ENCODE results near the gene IKBKE.

IKBKE gene

DNA sequence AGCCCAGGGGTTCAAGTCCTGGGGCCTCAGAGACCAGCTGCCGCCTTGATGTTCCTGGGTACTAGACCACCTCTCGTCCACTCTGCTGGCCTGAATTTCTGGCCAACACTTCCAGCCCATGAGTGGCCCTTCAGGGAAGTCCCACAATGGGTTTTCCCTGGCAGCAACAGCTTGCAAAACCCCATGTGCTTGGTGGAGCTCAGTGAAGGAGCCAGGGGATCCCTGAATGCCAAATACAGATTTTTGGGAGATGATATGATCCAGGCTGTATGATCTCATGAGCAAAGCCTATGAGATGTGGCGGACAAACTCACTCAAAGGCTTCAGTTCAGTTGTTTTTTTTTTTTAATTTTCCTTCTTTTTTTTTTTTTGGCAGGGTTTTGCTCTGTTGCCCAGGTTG, 27.5 kb downstream of the IKBKE start:
- no peak for DNase-seq

DNA sequence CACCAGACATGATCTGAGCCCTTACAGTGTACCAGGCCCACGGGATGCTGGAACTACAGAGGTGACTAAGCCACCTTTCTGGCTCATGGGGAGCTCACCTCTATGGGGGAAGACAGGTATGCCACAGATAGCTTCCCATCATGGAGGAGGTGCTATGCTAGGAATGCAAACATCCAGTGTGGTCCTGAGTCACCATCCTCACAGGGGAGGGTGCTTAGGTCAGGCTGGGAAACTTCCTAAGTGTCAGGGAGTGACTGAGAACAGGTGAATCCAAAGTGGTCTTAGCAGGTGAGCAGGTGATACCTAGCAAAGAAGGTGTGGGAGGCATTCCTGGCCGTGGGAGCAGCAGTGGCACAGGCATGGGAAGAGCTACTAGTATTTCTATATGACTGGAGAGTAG, 28.4 kb downstream of the IKBKE start:
- DNase-seq, result no peak

DNA sequence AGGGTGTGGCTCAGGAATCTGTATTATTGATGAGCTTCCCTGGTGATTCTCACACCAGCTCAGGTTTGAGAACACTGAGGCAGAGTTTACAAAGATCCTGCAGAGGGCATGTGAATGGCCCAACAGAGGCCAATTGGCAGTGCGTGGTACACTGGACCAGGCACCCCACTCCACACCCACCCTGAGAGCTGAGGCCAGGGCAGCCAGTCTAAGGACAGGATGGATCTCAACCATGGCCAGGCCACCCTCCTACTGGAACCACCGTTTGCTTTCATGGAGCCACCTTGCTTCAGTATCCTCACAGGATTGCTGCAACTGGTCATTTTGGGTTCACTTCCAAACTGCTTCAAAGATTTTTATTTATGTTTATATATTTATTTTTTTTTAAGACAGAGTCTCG, 29.8 kb downstream of the IKBKE start:
- DNase-seq, result no peak

DNA sequence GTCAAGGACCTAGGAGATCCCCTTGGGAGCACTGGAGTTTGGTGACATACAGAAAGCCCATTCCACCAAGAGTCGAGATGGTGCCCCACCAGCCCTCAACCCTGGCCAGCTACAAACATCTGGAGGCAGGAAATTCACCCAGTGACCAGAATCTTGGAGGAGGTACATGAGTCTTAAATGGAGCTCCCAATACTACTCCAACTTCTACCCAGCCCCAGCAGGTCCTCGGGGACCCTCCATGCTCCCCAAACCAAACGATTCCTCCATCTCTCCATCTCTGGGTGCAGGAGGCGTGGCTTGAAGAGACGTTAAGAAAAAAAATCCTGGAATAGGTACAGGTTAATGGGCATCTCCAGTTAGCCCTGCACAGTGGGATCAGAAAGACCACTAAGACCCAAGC, 31.6 kb downstream of the IKBKE start:
- no peak for DNase-seq

DNA sequence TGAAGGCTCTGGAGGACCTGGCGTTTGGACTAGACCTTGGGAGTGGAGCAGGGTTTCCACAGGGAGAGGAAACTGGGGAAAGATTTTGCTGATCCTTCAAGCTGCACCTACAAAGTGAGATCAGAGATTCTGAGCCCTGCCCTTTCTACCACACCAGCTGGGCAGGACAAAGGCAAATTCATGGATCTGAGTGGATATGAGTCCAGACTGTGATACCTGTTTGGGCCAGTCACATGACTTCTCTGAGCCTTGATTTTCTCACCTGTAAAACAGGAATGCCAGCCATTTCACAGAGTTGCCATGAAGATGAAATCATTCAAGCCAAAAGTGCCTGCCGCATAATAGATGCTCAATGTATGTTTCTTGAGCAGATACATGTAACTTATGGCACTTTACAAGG, 32.1 kb downstream of the IKBKE start:
- no peak for DNase-seq

DNA sequence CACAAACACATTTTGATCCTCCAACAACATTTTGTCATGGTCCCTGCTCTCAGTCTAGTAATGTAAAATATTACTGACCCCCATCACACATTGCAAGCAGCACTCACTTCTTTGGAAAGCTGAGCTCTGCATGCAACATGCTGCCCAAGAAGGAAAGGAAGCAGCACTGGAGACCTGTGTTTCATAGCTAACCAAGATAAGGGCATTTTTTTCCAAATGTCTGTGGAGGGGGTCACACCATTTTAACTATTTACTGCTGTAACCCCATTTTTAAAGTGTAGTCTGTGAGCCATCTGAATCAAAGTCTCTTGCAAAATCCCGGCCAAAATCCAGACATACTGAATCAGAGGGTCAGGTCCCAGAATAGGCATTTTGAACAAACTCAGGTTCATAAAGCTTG, 32.5 kb downstream of the IKBKE start:
- DNase-seq, result no peak

DNA sequence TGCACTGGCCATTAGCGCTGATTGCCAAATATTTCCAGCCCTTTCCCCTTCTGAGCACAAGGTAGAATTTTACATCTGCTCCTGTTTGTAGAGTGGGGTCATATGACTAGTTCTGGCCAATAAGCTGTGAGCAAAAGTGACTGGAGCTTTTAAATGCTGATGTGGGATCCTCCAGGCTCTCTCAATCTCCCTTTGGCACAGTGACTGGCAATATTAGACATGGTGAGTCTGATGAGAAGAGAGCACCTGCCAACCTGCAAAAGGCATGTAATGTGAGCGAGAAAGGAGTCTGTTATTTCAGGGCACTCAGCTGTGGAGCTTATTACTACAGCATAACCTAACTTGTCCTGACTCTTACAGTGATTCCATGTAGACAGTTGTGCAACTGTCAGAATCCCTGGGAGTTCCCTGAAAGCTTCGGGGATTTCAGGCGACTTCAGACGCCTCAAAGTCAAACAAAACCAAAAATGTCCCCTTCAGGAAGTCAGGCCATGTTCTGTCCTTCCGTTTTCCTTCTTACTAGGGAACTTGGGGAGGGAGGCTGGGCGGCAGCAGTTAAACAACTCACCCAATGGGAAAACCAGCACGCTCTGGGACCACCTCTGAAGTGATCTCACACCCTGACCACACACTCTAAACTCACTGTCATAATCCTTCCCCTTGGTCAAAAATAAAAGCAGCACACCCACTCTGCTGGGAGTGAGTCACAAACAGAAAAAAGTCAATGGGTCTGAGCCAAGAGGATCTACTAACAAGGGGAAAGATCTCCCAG, 33.5 kb downstream of the IKBKE start:
- peak; percentile 88 for DNase-seq

DNA sequence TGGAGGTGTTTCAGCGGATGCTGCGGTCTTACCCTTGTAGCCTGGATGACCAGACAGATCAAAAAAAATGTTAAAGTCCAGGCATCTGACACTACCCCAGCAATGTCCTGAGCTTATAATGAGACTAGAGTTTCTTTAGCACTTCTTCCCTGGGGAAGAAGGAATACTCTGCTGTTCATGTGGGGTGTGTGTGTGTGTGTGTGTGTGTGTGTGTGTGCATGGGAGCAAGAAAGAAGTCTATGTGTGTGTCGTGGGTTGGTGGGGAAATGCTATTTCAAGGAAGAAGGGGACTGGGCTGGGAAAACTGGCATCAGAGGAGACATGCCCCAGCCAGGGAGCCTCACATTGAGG, 34.1 kb downstream of the IKBKE start:
- no peak for DNase-seq

DNA sequence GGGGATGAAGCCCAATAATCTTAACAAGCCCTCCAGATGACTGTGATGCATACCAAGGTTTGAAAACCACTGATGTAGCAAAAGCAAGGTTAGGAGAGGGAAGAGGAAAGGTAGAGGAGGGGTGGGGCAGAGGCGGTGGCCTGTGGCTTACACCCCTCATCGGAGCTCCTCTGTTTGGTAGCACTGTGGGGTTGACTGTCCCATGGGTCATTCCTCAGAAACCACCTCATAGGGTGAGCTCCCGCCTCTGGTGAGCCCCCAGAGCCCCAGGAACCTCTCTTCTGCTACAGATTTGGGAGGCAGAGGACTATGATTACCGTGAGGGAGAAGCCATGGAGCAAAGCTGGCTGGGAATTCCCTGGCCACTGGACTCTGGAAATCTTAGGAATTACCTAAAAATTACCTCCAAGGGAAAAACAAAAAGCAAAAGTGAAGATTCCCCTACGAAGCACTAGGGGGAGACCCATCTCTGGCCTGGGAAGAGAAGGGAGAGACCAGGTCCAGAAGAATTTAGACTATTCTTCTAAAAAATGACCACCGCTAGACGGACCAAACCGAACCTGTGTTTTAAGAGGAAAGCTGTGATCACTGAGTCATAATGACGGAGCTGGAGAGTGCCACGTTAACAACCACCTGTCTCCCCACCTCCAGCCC, 35.6 kb downstream of the IKBKE start:
- DNase-seq, result no peak

DNA sequence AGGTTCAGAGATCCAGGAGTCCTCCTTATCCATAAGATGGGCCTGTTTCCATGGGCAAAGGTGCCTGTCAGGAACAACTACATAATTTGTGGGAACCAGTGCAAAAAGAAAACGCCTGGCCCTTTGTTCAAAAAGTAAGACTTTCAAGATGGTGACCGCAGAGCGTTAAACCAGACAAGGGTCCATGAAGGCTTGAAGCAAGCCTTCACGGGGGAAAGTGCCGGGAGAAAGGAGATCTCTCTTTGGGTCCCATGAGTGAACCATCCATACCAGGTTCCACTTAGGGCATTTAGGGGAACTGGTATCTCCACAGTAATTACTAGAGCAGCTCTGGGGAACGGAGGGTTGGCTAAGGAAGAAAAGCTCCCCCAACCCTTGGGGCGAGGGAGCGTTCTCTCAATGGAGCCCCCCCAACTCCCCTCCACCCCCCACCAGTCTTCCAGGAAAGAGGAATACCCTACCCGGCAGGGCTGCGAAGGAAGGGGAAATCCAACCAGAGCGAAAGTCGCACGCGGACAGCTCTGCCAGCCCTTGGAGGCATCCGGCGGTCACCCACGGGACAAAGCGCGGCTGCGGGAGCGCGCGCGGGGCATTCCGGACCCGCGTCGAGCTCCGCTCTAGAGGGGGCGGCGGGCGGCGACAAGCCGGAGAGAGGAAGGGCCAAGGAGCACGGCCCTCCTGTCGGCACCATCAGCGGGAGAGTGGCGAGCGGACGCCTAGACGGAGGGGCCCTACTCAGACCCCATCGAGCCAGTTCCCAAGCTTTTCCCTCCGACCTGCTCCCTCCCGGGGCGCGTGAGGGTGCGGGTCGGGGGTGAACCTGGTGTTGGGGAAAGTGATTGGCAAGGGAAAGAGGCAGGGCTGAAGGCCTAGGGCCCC, 36.4 kb downstream of the IKBKE start:
- no peak for DNase-seq

DNA sequence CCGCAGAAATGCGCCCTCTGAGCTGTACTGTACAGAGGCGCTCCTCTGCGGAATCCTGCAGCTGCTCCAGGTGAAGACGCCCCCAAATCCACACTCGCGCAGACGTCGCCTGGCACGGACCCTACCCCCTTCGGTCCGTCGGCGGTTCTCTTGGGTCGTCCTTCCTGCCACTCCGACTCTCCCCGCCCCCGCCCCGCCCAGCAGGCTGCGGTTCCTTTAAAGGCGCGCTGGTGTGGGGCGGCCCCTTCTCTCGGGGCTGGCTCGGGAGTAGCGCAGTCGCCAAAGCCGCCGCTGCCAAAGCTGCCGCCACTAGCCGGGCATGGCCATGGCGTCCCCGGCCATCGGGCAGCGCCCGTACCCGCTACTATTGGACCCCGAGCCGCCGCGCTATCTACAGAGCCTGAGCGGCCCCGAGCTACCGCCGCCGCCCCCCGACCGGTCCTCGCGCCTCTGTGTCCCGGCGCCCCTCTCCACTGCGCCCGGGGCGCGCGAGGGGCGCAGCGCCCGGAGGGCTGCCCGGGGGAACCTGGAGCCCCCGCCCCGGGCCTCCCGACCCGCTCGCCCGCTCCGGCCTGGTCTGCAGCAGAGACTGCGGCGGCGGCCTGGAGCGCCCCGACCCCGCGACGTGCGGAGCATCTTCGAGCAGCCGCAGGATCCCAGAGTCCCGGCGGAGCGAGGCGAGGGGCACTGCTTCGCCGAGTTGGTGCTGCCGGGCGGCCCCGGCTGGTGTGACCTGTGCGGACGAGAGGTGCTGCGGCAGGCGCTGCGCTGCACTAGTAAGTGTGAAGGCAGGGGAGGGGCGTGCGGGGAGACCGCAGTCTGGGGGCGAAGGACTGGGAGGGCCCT, 37.2 kb downstream of the IKBKE start, which contains the start of gene RASSF5:
Gene RASSF5, plus strand, starts transcription at position 248 of the 846 bp plus-strand sequence. Its CDS starts 72 bp downstream, at position 320.
- DNase-seq, result peak; percentile 88

DNA sequence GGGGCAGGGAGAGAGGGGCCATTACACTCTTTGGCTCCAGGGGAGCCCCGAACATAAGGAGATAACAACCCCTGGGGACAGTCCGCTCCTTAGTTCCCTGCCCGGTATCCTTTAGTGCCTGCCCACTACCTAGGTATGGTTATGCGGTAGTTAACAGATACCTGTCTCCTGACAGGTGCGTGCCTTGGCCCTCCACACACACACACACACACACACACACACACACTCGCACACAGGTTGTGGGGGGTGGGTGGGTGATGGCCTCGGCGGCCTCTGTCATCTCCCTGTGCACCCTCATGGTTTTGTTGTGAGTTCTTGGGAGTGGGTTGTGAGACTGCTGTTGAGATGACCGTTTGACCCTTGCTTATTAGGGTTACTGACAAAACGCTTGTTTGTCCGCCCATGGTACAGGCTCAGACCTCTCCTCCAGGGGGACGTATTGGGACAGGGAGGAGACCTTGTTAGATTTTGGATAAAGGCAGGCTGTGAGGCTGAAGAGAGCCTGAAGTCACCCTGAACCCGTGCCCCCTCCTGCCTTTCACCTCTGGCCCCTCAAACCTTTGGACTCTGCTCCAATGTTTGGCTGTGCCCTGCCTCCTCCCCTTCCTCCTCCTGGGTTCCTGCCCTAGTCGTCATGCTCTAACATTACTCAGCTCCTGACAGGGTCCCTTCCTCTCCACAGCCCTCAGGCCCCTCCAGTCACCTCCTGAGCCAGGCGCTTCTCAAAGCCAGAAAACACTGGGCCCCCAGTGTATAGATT, 38.0 kb downstream of the IKBKE start:
- DNase-seq, result no peak

DNA sequence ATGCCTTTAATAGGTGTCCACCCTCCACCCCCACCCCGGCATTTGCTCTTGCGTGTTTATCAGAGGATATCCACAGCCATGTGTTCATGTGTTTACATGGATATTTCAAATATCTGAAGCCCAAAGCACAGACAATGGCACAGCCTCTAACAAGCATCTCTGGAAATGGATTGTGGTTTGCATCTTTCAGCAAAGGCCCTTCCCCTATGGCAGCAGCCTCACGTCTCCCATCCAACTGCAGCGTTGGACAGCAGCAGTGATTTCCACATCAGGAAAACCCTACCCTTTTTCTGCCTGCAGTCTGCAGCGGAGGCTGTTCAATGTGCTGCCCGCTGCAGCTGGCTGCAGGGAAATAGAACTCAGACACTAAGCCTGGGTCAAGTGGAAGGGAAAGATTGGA, 38.7 kb downstream of the IKBKE start:
- no peak for DNase-seq

DNA sequence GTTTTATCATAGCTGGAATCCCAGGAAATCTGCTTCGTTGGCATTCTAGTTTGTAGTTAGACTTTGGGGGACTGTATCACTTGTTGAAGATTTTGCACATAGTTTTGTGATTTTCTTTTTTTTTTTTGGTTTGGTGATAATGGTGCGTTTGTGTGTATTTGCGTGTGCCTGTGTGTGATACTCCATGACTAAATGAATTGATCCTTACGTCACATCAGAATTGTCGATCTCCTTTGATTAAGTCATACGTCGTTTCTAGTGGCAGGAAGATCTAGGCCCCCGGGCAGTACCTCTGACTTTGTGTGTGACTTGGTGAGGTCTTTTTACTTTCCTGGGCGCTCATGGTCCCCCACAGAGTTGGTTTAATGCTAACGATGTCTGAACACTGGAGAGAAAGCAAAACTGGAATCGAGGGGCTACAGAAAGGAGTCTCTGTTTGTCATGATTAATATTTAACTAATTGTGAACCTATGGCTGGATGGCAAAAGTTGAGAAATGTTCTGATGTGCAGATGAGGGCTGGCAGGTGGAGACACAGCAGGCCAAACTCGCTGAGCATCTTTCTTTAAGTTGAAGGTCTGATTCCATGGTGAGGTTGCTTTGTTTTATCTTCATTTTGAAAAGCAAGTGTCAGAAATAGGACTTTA, 39.5 kb downstream of the IKBKE start:
- DNase-seq, result no peak

DNA sequence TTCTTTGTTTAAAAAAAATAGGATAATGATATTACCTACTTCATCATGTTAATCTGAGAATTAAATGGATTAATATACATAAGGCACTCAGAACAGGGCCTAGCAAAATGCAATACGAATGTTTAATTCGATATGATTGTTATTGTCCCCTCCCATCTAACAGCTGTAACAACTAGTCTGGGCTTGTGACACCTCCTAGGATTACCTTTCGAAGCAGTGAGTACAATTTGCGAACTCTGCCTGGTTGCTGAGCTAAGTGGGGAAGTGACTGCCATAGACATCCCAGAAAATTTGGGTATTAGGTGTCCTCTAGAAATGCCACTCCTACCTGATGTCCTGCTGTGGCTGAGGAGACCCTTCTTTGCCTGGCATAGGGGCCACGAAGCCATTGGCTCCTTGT, 40.1 kb downstream of the IKBKE start:
- no peak for DNase-seq

DNA sequence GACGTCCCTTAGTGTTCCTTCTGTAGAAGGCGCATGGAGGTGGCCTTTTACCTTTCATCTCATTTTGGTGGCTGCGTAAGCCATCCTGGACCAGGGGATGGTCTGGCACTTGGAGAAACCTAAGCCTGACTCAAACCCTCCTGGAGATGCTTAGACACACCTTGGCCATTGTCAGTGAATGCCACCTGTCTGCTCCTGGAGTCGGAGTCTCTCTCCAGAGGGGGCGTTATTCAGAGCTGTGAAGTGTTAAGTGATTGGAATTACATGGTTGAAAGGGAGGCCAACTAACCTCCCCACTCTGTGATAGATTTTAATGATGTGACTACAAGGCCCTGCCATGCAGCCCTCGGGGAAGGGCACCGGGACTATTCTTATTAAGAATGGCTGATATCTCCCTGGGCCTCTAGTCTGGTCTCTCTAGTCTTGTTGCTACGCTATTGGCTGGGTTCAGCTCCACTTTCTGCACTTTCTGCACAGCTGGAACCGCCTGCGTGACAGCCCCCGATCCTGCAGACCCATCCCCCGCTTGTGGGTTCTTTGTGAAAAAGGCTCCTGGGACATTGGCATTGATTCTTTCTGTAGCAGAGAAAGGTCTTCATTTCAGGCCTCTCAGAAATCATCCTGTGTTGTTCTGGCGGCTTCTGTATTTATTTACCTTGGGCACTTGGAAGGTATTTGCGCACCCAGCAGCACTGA, 41.2 kb downstream of the IKBKE start:
- DNase-seq, result no peak

DNA sequence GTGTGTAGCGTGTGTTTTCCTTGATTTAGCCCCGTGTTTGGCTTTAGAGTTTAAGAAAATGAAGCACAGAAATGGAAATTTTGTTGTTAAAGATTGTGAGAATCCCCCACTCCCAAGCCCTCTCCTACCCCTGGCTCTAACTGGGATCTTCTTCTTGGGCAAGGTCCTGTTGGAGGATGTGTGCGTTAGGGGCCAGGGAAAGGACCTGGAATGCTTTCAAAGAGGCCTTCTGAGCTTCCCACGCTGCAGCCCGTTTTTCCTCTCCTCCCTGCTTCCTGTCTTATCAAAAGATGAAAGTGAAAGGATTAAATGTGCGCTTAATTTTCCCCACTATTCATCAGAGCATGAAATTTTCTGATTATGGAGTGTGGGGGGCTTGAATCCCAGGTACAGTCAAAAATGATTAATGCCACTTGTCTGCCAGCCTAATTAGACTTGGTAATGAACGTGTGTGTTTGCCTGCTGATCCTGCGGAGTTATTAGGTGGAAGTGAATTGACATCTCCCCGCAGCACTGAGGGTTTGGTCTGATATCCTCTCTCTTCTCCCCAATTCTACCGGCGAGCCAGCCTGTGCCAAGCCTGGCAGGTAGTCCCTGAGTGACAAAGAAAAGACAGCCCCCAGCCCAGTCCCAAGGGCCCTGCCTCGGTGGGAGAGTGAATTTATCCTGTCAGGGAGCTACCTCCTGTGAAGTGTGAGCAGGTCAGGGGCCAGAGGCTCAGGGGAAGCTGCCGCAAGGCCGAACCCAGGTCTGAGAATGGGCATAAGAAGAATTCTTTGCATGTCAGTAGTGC, 42.0 kb downstream of the IKBKE start:
- no peak for DNase-seq

DNA sequence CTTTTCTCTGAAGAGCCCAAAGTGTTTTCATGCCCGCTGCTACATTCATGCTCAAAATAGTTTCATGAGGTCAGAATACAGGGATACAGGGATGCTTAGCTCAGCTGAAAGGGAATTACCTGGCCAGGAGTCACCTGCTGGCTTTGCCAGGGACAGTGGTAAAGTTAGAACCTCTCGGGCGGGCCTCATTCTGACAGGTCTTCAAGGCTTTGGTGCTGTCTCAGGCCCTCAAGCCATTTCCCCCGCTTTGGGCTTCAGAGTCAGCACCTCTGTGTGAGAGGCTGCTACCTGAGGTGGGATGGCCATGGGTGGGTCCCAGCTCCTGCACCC, 42.5 kb downstream of the IKBKE start:
- DNase-seq, result no peak

DNA sequence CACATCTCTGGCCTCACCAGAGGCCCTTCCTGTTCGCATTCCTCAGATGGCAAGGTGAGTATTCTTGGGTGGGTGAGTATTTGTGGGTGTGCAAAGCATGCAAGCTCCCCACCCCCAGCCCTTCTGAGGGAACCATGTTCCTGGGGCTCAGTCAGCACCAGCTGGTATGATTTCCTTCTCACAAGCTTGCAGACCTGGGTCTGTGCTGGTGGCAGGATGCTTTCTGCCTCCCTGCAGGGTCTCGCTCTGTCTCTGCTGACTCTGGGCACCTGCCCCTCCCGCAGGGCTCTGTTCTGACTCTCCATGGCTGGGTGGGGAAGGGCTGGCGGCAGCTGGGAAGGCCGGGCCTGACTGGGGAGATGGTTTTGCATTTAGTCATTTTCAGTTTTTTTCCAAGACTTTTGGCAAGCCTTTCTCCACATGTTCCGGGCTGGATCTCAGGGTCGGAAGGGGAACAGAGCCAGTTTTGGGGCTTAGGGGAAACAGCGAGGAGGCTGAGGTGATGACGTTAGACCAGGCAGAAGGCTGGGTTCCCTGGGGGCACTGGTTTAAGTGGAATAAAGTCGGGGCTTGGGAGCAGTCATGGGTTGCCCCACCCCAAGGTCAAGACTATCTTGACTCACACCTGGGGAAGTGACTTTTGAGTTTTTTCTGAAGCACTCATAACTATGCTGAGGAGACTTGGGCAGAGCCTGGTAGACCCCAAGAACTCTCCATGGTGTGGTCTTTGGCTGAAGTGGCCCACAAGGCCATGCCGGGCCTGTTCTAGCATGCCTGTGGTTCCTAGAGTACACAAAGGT, 43.2 kb downstream of the IKBKE start:
- DNase-seq, result no peak
